ENCODE data around the gene ROCK2. TPM values are rescaled to one million over a fixed set of nuclear protein-coding genes. Genes with fewer than 3 reads are reported as not detected.
"Not testable (repeated sequence)": the region's sequence is repeated elsewhere in the genome, so short reads cannot be mapped to it uniquely, and the experiment has no call there.

Gene ROCK2
- total RNA-seq, 4 donors from 2014 or later: 51.0 to 75.9 (median 67.6) TPM

GRCh38 chr2:11260979-11261378 lies 83.5 kb downstream of the ROCK2 start:
- Histone ChIP-seq H3K4me3 (no peak overlapping the region), H3K4me1 (no peaks in the 10 kb centered on the region), H3K36me3 (peaks cover 0 to 11% (median 0%) of the 10 kb centered on the region in 3 donors), H3K27ac (no peak overlapping the region), H3K27me3 (no peaks in the 10 kb centered on the region), H3K9me3 (no peaks in the 10 kb centered on the region)
- TF ChIP-seq CTCF (IDR thresholded peaks at IDR 0.05) (no peak), POLR2A (IDR thresholded peaks at IDR 0.05) (no peak)
- DNase-seq: no peak

GRCh38 chr2:11257964-11258363 lies 86.5 kb downstream of the ROCK2 start:
- H3K27ac ChIP-seq: no peak overlapping the region
- DNase-seq: no peak
- H3K4me3 ChIP-seq: no peak overlapping the region
- TF ChIP-seq CTCF (IDR thresholded peaks at IDR 0.05) (no peak), POLR2A (IDR thresholded peaks at IDR 0.05) (no peak)
- peaks cover 0 to 11% (median 0%) of the 10 kb centered on the region in 3 donors for H3K36me3 ChIP-seq
- H3K9me3 ChIP-seq: no peaks in the 10 kb centered on the region
- no peaks in the 10 kb centered on the region for H3K4me1 ChIP-seq
- H3K27me3 ChIP-seq: no peaks in the 10 kb centered on the region

GRCh38 chr2:11257078-11257477 lies 87.4 kb downstream of the ROCK2 start:
- Histone ChIP-seq H3K4me1 (no peaks in the 10 kb centered on the region), H3K27ac (no peak overlapping the region), H3K36me3 (peaks cover 0 to 11% (median 0%) of the 10 kb centered on the region in 3 donors), H3K4me3 (no peak overlapping the region), H3K27me3 (no peaks in the 10 kb centered on the region), H3K9me3 (no peaks in the 10 kb centered on the region)
- no peak for TF ChIP-seq POLR2A (IDR thresholded peaks at IDR 0.05)
- no peak for TF ChIP-seq CTCF (IDR thresholded peaks at IDR 0.05)
- no peak for DNase-seq

- TF ChIP-seq POLR2A (IDR thresholded peaks at IDR 0.05): no peak
- TF ChIP-seq CTCF (IDR thresholded peaks at IDR 0.05): no peak
- H3K27ac ChIP-seq: no peak overlapping the region
- no peaks in the 10 kb centered on the region for H3K27me3 ChIP-seq
- H3K9me3 ChIP-seq: no peaks in the 10 kb centered on the region
- H3K4me3 ChIP-seq: no peak overlapping the region
- peaks cover 0 to 11% (median 0%) of the 10 kb centered on the region in 3 donors for H3K36me3 ChIP-seq
- no peaks in the 10 kb centered on the region for H3K4me1 ChIP-seq
- DNase-seq: no peak
Measured at GRCh38 chr2:11256166-11256565, 88.3 kb downstream of the ROCK2 start.

- Histone ChIP-seq H3K36me3 (peaks cover 0 to 11% (median 0%) of the 10 kb centered on the region in 3 donors), H3K27me3 (no peaks in the 10 kb centered on the region), H3K9me3 (no peaks in the 10 kb centered on the region), H3K4me3 (no peak overlapping the region), H3K27ac (no peak overlapping the region), H3K4me1 (peaks cover 0 to 3% (median 0%) of the 10 kb centered on the region in 4 donors)
- no peak for DNase-seq
- TF ChIP-seq CTCF (IDR thresholded peaks at IDR 0.05): no peak
- no peak for TF ChIP-seq POLR2A (IDR thresholded peaks at IDR 0.05)
Measured at GRCh38 chr2:11254100-11254536, 90.3 kb downstream of the ROCK2 start.

GRCh38 chr2:11252458-11252857 lies 92.0 kb downstream of the ROCK2 start:
- not testable (repeated sequence) for H3K9me3 ChIP-seq, H3K4me3 ChIP-seq

More at GRCh38 chr2:11252458-11252857, 92.0 kb downstream of the ROCK2 start:
- not testable (repeated sequence) for H3K27ac ChIP-seq, H3K27me3 ChIP-seq, H3K4me1 ChIP-seq, DNase-seq
- H3K36me3 ChIP-seq: peaks cover 0 to 14% (median 0%) of the 10 kb centered on the region in 3 donors

All from Peyer's patch (tissue), 4 donors.